ENCODE measurements around the gene CRY2.

DNA sequence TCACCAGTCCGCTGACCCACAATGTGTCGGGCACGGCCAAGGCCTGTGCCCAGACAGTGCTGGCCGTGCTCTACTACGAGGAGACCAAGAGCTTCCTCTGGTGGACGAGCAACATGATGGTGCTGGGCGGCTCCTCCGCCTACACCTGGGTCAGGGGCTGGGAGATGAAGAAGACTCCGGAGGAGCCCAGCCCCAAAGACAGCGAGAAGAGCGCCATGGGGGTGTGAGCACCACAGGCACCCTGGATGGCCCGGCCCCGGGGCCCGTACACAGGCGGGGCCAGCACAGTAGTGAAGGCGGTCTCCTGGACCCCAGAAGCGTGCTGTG is 36.2 kb upstream of the CRY2 start:
- TF ChIP-seq, protein P1, sequence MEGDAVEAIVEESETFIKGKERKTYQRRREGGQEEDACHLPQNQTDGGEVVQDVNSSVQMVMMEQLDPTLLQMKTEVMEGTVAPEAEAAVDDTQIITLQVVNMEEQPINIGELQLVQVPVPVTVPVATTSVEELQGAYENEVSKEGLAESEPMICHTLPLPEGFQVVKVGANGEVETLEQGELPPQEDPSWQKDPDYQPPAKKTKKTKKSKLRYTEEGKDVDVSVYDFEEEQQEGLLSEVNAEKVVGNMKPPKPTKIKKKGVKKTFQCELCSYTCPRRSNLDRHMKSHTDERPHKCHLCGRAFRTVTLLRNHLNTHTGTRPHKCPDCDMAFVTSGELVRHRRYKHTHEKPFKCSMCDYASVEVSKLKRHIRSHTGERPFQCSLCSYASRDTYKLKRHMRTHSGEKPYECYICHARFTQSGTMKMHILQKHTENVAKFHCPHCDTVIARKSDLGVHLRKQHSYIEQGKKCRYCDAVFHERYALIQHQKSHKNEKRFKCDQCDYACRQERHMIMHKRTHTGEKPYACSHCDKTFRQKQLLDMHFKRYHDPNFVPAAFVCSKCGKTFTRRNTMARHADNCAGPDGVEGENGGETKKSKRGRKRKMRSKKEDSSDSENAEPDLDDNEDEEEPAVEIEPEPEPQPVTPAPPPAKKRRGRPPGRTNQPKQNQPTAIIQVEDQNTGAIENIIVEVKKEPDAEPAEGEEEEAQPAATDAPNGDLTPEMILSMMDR (IDR thresholded peaks at IDR 0.05; ENCODE audit: low read depth, low read length, poor library complexity, severe bottlenecking) = no peak
- no peak for TF ChIP-seq EZH2phosphoT487 (IDR thresholded peaks at IDR 0.05; ENCODE audit: borderline replicate concordance, low read length)
